HL-60 (cell line): ENCODE data around the gene SMAD1.

Experiments
- DNase-seq, 2 experiments: peaks; one replicate each; pipeline ENCODE4 v3.0.0-alpha.2; 2010 to 2020; ENCODE audit warnings: low read depth in 1 of 2, low spot score in 1 of 2
- H3K27ac ChIP-seq: fragments of 250-450 bp; sonication (Bioruptor Pico); replicated peaks from 2 replicates; pipeline ENCODE4 v1.5.1; 2020; ENCODE audit warnings: mild to moderate bottlenecking, moderate library complexity
- H3K27me3 ChIP-seq: fragments of 250-450 bp; sonication (Bioruptor Pico); 2 replicates; pipeline ENCODE4 v1.5.1; 2021; ENCODE audit warnings: mild to moderate bottlenecking, moderate library complexity; ENCODE audit not compliant: insufficient read depth, poor library complexity, severe bottlenecking
- H3K4me3 ChIP-seq: replicated peaks from 2 replicates; pipeline ENCODE4 v1.5.1; 2011; ENCODE audit warnings: mild to moderate bottlenecking, control low read depth, low read length; ENCODE audit not compliant: insufficient read depth
- GABPA ChIP-seq: IDR thresholded peaks from 2 replicates; pipeline ENCODE4 v1.6.1; 2012; ENCODE audit warnings: low read depth
- POLR2AphosphoS5 ChIP-seq: IDR thresholded peaks from 2 replicates; pipeline ENCODE4 v1.6.1; 2012; ENCODE audit warnings: low read depth
- SPI1 ChIP-seq: IDR thresholded peaks from 2 replicates; pipeline ENCODE4 v1.6.1; 2012; ENCODE audit warnings: low read depth, mild to moderate bottlenecking, borderline replicate concordance
- TF ChIP-seq, protein P1 (sequence below): IDR thresholded peaks from one replicate; pipeline ENCODE4 v1.5.1; 2011; ENCODE audit warnings: low read length, control low read depth, inconsistent platforms; ENCODE audit not compliant: insufficient read depth
- TF ChIP-seq, protein P2 (sequence below): IDR thresholded peaks from 2 replicates; pipeline ENCODE4 v1.6.1; 2012; ENCODE audit warnings: low read depth; ENCODE audit not compliant: insufficient replicate concordance

SMAD1 gene

DNA sequence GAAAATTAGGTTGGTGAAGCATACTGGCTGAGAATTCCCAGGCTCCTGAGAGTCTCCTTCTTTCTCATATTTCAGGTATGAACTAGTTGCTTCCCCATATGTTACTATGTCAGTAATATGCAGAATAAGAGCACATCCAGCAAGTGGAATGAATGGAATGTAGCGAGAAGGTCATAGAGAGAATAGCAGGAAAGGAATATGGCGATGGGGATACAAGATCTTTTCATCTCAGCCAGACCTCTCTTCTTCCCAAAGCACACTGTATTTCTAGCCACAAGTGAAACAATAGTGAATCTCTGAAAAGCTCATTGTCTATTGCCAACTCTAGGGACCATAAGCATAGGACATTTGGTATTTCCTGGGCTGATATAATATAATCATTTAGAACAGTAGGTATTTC lies 82.9 kb downstream of the SMAD1 start:
- Histone ChIP-seq H3K27ac (no peak overlapping the region), H3K4me3 (no peak overlapping the region), H3K27me3 (no peaks in the 10 kb centered on the region)
- DNase-seq, result no peak
- TF ChIP-seq GABPA, result no peak

DNA sequence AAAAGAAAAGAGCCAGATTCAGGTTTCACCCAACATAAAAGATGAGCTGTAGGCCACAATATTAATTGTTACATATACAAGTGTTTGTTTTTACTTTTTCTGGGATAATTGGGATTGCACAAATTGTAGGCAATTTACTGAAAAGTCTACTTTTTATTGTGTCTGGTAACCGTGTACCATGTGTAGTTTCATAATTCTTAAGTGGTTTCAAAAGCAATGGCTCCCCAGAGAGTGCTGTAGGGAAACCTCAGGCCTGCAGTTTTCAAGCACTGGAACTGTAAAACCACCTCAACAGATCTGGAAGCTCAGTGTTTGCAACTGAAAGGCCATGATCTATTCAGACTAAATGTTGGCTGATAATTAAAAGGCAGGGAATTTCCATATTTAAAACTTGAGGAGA lies 83.7 kb downstream of the SMAD1 start:
- H3K27me3 ChIP-seq, result no peaks in the 10 kb centered on the region
- no peak for DNase-seq
- no peak for TF ChIP-seq GABPA
- TF ChIP-seq, protein P1, sequence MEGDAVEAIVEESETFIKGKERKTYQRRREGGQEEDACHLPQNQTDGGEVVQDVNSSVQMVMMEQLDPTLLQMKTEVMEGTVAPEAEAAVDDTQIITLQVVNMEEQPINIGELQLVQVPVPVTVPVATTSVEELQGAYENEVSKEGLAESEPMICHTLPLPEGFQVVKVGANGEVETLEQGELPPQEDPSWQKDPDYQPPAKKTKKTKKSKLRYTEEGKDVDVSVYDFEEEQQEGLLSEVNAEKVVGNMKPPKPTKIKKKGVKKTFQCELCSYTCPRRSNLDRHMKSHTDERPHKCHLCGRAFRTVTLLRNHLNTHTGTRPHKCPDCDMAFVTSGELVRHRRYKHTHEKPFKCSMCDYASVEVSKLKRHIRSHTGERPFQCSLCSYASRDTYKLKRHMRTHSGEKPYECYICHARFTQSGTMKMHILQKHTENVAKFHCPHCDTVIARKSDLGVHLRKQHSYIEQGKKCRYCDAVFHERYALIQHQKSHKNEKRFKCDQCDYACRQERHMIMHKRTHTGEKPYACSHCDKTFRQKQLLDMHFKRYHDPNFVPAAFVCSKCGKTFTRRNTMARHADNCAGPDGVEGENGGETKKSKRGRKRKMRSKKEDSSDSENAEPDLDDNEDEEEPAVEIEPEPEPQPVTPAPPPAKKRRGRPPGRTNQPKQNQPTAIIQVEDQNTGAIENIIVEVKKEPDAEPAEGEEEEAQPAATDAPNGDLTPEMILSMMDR, result no peak
- no peak for TF ChIP-seq SPI1
- TF ChIP-seq POLR2AphosphoS5, result no peak
- H3K27ac ChIP-seq, result no peak overlapping the region
- no peak overlapping the region for H3K4me3 ChIP-seq

DNA sequence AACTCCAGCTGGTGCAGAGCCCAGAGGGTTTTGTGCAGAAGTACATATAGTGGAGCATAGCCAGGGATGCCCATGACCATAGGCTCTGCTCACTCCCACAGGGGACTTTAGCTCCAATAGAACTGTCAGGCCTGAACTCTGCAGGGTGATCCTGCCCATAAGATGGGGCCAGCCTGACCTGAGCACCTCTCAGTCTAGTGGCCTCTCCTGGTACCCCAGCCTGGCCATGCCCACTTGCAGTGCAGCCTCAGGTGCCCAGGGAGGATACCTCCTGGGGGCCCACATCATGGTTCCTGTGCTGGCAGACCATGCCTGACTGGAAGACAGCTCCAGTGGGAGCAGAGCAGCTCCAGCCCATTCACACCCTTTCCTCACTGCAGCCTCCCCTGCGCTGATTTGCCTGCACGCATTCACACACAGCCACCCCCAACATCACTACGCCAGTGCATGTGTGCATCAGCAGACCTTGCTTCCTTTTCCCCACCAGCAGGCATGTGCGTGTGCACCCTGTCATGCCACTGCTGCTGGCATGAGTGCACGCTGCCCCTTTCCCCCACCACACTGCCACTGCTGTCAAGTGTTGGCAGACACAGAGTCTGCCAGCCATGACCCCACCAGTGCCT lies 84.5 kb downstream of the SMAD1 start:
- DNase-seq, result no peak
- TF ChIP-seq GABPA, result no peak
- TF ChIP-seq, protein P1, result no peak
- TF ChIP-seq POLR2AphosphoS5, result no peak
- TF ChIP-seq, protein P2, sequence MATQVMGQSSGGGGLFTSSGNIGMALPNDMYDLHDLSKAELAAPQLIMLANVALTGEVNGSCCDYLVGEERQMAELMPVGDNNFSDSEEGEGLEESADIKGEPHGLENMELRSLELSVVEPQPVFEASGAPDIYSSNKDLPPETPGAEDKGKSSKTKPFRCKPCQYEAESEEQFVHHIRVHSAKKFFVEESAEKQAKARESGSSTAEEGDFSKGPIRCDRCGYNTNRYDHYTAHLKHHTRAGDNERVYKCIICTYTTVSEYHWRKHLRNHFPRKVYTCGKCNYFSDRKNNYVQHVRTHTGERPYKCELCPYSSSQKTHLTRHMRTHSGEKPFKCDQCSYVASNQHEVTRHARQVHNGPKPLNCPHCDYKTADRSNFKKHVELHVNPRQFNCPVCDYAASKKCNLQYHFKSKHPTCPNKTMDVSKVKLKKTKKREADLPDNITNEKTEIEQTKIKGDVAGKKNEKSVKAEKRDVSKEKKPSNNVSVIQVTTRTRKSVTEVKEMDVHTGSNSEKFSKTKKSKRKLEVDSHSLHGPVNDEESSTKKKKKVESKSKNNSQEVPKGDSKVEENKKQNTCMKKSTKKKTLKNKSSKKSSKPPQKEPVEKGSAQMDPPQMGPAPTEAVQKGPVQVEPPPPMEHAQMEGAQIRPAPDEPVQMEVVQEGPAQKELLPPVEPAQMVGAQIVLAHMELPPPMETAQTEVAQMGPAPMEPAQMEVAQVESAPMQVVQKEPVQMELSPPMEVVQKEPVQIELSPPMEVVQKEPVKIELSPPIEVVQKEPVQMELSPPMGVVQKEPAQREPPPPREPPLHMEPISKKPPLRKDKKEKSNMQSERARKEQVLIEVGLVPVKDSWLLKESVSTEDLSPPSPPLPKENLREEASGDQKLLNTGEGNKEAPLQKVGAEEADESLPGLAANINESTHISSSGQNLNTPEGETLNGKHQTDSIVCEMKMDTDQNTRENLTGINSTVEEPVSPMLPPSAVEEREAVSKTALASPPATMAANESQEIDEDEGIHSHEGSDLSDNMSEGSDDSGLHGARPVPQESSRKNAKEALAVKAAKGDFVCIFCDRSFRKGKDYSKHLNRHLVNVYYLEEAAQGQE, result no peak
- no peak for TF ChIP-seq SPI1
- Histone ChIP-seq H3K27ac (no peak overlapping the region), H3K27me3 (no peaks in the 10 kb centered on the region), H3K4me3 (no peak overlapping the region)

DNA sequence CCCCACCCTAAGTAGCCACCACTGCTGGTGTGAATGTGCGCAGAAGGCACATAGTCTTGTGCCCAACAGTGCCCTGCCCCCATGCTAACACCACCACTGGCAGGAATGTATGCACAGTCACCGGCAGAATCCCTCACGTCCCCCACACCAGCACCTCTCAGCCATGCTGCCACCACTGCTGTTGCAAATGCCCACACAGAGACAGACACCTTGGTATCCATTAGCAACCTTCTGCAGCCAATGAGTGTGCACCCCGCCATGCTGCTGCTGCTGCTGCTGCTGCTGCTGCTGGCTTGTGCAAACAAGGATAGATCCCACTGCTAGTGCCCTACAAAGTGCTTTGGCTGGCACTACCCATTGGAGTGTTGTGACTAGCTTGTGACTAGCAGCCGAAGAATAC lies 85.1 kb downstream of the SMAD1 start:
- H3K27me3 ChIP-seq, result no peaks in the 10 kb centered on the region
- no peak overlapping the region for H3K4me3 ChIP-seq

More for the DNA sequence above, 85.1 kb downstream of the SMAD1 start:
- TF ChIP-seq SPI1 (no peak), GABPA (no peak), POLR2AphosphoS5 (no peak)
- TF ChIP-seq, protein P2, result no peak
- TF ChIP-seq, protein P1, result no peak
- DNase-seq, result no peak
- no peak overlapping the region for H3K27ac ChIP-seq
